ENCODE measurements around the gene CHST3. TPM values are rescaled to one million over a fixed set of nuclear protein-coding genes. Genes with fewer than 3 reads are reported as not detected.
A peak's percentile ranks its signal among the peaks of the same experiment; 100 is the strongest.
"Not testable (repeated sequence)": the region's sequence is repeated elsewhere in the genome, so short reads cannot be mapped to it uniquely, and the experiment has no call there.

The CHST3 gene
- total RNA-seq, 1 experiment from 2014 or later: 7.5 TPM

DNA sequence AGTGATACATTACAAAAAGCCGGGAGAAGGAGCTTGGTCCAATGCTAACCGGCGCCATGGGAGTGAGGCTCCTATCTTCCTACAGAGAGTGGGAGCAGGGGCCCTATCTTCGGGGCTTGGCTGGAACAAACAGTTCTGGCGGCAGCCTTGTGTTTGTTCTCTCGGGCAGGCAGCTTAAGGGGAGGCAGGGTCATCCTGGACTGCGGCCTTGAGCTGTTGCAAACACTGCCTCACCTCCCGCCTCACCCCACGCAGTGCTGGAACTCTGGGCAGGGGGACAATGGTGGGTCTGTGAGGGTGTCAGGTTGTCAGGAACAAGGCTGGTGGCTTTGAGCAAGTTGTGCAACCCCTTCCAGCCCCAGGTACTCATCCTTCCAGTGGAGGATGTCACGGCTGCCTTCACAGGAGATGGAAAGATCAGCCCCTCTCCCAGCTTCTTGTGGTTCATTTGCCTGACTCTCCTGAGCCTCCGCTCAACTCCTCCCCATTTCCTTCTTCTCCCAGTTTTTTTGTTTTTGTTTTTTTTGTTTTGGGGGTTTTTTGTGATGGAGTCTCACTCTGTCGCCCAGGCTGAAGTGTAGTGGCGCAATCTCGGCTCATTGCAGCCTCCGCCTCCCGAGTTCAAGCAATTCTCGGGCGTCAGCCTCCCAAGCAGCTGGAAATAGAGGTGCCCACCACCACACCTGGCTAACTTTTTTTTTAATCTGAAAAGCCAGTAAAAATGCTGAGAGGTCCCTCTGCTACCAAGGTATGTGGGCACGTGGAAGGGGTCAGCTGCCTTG lies 66.8 kb downstream of the CHST3 start:
- DNase-seq (ENCODE audit: low read depth): no peak

DNA sequence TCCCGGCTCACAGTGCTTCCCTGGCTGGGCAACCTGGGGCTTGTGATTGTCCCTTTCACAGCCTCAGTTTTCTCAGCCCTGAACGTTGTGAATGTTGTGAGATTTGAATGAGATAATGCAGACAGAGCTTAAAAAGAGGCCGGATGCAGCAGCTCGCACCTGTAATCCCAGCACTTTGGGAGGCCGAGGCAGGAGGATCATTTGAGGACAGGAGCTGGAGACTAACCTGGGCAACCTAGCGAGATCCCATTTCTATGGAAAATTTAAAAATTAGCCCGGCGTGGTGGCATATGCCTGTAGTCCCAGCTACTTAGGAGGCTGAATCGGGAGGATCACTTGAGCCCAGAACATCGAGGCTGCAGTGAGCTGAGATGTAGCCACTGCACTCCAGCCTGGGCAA lies 67.5 kb downstream of the CHST3 start:
- no peak for DNase-seq (ENCODE audit: low read depth)

DNA sequence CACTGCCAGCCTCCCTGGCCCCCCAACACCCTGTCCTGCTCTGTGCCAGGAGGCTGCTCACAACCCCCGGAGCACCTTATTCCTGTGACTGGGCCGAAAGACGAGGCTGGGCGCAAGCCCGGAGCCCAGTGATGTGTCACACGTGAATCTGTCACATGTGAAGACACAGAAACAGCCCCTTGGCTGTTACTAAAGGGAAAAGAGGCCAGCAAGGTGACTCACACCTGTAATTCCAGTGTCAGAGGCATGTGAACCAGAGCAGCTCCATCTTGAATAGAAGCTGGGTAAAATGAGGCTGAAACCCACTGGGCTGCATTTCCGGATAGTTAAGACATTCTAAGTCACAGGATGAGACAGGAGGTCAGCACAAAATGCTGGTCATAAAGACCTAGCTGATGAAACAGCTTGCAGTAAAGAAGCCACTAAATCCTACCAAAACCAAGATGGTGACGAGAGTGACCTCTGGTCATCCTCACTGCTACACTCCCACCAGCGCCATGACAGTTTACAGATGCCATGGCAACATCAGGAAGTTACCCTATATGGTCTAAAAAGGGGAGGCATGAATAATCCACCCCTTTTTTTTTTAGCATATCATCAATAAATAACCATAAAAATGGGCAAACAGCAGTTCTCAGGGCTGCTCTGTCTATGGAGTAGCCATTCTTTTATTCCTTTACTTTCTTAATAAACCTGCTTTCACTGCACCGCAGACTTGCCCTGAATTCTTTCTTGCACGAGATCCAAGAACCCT lies 68.4 kb downstream of the CHST3 start:
- not testable (repeated sequence) for DNase-seq (ENCODE audit: low read depth)

DNA sequence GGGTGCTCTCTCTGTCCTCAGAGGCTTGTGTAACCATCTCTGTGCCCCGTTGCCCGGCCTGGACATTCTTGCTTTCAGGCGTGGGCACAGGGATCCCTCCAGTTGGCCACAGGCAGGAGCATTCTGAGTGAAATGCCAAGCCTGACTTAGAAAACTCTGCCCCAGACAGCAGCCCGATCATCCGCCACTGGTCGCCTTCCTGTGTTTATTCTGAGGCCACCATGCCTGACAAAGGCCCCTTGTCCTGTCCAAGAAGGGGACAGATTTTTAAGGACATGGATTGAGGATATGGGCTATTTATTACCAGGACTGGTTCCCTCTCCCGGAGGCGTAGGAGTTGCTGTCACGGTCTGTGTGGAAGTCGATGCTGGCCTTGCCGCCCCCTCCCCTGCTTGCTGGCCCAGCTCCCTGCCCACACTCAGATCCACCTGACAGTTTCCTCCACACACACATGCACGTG lies 69.9 kb downstream of the CHST3 start:
- no peak for DNase-seq (ENCODE audit: low read depth)

DNA sequence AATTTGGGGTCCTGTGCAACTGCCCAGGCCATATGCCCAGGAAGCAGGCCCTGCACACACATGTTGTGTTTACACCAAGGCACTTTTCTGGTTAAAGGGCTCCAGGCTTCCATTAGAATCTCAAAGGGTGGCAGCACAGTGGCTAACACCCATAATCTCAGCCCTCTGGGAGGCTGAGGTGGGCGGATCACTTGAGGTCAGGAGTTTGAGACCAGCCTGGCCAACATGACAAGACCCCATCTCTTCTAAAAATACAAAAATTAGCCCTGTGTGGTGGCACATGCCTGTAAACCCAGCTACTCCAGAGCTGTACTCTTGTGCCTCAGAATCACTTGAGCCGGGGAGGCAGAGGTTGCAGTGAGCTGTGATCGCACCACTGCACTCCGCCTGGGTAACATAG lies 70.6 kb downstream of the CHST3 start:
- DNase-seq (ENCODE audit: low read depth): no peak

DNA sequence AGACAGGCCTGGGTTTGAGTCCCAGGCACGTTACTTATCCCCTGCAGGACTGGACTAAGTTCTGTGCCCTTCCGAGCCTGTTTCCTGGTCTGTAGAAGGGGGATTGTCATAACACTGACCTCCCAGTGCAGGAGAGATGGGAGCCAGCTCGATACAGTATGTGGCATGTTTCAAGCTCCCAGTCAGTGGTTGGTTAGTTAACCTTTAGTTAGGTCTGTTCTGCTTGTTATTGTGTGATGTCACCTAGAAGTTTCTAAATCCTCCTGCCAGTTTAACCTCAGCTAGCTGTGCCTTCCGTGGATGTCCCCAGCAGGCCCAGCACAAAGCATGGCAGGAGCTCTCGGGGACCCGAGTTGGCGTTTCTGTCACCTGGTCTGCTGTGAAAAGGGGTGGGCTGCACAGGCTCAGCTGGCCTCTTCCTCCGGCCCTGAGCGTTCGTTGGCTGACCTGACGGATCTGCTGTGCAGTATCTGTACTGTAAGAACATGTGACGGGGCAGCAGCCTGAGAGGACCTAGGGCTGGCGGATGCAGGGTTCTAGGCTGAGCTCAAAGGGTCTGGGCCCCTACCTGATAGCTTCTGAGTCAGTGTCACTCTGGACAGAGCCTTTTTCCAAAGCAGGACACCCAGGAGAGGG lies 71.2 kb downstream of the CHST3 start:
- no peak for DNase-seq (ENCODE audit: low read depth)

DNA sequence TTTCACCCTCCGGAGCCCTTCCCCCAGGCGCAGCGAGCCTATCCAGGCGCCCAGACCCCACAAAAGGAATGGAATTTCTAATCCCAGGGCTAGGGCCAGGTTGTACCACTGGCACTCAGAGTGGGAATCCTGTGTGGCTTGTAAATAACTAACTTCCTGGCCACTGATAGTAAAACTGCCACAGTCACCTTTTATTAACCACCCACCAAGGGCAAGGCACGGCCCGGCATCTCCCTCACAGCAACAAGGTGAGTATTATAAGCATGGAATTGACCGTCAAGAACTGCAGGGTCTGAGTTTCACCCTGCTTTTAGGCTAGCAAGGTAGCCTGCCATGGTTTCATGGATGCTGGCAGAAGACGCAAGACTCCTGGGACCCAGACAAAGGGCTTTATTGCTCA lies 73.1 kb downstream of the CHST3 start:
- DNase-seq (ENCODE audit: low read depth): no peak

DNA sequence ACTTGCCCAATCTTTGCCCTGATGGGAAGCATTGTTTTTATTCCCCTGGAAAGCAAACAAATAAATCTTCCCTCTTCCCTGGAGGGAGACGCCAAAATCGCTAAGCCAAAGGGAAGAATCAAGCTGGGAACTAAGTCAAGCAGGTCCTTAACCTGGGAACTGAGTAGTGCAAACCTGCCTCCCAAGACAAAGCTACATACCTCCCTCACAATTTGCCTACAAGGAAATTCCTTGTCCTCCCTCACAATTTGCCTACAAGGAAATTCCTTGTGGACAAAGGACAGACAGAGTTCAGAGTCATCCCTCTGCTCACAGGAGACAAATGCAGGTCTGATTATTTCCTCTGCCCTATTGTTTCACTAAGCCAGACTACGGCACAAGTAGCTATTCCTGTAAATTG lies 73.6 kb downstream of the CHST3 start:
- no peak for DNase-seq (ENCODE audit: low read depth)

DNA sequence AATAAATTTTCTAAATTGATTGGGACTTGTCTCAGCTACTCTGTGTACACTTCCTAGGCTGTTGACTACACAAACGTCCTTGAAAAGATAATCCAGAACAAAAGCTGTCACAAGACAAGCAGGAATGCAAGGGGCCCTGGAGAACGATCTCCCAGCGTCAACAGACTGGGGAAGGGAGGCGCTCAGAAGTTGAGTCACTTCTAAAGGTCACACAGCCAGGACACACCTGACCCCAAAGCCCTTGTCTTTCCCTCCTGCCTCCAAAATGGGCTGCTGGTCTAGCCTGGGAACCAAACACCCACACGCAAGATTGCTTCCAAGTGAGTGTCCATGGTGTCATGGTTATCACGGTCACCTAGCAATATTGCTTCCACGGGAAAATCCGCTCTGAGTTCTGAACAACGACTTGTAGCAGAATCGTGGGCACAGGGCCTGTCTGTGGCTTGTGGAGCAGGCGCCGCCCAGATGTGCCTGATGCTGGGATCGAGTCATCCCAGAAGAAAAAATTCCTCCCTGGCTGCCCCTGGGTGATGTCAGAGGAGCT lies 74.3 kb downstream of the CHST3 start:
- DNase-seq (ENCODE audit: low read depth): no peak

DNA sequence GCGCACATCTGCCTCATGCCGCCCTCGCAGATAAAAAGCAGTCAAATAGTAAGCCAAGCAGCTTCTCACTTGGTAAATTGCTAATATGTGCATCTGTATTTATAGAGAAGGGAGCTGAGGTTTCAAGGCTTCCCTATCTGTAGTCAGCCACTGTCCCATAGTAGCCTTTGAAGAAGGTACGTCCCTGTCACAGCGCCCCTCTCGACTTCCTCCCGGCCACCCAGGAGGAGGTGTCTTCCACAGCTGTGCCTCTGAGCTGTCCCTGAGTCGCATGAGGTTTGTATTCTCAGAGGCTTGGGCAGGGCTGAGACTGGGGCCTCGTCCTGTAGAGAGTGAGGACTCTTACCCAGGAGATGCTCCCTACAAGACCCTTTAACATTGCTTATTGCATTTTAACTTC lies 75.2 kb downstream of the CHST3 start:
- no peak for DNase-seq (ENCODE audit: low read depth)

DNA sequence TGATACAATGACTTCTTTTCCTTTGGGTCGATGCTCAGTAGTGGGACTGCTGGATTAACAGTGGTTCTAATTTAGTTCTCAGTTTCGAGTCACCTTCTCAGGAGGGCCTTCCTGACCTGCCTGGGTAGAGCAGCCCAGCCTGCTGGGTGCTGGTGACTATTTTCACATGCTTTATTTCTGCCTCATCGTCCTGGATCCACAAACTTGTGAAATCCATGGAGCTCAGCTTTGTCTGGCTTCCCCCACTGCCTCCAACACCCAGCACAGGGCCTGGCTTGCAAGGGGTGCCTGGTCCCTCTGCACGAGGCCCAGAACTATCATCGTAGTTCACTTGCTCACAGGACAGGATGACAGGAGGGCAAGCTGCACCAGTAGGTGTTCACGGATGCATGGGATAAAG lies 77.3 kb downstream of the CHST3 start:
- DNase-seq (ENCODE audit: low read depth): no peak

DNA sequence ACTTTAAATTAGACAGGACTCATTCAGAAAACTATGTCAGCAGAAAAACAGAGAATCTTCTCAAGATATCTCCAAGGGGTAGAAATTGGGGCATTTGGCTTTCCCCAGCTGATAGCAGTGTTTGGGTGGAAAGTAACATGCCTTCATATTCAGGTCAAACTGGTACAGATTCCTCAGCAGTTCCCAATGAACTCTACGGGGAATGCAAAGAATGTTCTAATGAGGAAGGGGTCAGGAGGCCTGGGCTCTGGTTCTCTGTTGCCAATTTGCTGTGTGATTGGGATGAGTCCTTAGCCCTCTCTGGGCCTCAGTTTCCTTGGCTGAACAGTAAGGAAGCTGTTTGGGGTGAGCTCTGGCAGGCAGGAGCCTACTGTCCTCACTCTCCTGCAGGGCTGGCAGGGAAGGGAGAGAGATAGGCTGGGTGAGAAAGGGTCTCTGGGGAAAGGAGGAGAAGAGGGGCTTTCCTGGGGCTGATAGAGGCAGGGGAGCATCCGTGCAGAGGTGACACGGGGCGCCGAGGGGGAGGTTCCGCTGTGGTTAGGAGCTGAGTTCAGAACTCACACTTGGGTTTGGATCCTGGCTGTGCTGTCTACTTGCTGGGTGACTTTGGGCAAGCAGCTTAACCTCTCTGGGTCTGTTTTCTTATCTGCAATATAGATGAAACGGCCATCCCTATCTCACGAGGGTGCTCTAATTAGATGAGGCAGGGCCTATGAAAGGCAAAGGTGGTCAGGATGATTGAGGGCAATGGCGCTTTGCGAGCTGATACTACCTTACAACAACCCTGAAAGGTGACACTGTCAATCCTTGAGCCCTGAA lies 79.0 kb downstream of the CHST3 start:
- no peak for DNase-seq (ENCODE audit: low read depth)

DNA sequence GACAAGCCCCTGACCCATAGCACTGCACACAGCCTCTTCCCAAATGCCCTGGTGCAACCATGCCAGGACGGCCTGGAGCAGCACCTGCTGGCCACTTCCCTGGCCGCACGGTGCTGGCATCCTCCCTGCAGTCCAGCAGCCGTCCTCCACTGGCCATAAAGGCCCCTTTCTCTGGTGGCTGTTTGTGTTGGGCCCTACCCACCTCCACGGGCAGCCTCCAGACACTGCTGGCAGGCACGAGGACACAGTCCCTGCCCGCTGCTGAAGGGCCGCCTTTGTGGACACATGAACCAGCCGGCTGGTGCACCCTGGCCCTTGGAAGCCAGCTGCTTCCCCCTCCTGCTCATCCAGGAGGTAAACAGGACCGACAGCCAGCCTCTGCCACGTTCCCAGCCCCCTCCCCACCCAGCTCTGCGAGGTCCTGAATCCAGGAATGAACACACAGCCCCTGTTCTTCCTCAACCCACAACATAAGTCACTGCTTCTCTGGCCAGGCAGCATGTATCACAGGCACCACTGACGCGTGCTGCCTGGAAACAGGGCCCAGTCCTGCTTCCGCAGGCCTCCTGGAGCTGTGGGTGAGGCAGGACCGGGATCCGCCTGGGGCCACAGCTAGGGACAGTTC lies 80.3 kb downstream of the CHST3 start:
- DNase-seq (ENCODE audit: low read depth): no peak

DNA sequence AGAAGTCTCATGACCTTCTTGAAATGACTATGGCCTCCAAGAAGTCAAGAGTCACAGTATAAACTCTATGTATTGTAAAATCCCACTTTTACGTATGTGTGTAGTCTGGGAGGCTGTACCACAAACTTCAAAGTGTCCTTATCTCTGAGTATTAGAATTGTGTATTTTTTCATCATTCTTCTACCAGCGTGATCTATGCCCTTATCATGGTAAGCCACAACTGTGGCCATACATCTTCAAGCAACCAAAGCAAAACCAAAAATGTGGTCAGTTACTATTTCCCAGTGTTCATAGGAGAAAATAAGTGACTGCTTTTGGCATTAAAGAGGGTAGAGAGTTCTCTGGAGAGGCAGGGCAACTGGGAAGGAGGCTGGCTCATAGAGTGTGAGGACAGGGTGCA lies 81.4 kb downstream of the CHST3 start:
- DNase-seq (ENCODE audit: low read depth): no peak

DNA sequence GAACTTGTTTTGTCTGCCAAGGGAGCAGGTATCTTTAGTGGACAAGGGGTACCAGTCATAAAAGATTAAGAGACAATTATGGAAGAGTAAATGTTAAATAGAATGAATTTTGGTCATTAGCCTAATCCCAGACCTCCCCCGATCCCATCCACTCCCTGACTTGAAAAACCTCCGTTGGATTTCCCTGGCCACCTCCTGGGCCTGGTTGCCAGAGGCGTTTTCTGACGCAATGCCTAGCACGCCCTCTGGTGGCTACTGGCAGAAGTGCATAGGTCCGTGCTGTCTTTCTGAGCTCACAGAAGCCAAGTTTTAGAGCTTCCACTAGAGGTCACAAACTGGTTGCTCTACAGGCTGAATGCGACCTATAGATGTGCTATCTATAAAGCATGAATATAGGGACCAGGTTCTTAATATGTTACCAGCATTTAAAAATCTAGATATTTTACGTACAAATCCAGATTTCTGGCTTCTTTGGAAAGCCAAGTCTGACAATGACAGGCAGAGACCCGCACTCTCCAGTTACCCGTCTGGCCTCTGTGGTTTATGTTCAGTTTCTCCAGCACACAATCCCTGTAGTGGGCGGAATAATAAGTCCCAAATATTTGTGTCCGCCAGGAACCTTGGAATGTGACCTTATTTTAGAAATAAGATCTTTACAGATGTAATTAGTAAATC lies 84.4 kb downstream of the CHST3 start:
- DNase-seq (ENCODE audit: low read depth): peak; percentile 85

DNA sequence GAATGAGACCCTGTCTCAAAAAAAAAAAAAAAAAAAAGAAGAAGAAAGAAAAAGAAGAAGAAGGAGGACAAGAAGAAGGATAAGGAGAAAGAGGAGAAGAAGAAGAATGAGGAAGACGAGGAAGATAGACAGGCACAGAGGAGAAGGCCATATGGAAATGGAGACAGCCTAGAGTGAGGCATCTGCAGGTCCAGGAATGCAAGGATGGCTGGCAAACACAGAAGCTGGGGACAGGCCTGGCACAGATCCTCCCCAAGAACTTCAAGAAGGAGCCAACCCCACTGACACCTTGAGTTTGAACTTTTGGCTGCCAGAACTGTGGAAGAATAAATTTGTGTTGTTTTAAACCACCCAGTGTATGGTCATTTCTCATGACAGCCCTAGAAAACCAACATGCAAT lies 85.3 kb downstream of the CHST3 start:
- no peak for DNase-seq (ENCODE audit: low read depth)

DNA sequence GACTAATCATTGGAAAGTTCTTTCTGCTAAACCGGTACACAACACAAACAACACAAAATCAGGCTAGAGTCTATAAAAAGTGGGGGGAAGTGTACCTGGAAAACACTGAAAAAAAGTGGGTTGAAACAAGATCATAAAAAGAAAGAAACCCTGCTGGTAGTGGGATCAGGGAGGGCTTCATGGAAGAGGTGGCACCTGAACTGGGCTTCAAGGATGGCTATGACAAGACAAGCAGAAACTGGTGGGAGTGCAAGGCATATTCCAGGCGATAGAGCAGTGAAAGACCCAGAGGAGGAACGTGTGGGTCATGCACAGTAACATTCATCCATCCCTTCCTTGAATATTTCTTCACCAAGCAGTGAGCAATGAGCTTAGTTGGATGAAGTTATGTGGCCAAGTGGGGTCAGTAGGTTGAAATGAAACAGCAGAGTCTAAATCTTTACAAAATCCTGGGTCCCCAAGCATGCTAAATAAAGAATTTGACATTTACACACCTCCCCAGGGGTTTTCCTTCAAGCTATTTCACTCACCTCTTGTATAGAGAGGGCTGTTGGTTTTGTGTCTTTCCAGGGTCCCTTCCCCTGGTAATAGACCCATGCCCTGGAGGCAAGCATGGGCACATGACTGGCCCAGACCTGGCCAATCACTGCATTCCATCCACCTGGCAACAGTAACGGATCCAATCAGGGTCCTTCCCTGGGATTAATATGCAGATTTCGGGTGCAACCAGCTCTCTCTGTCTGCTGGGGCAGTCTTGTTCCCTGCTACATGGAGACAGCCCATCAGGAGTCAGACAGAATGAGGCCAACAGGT lies 86.0 kb downstream of the CHST3 start:
- no peak for DNase-seq (ENCODE audit: low read depth)

DNA sequence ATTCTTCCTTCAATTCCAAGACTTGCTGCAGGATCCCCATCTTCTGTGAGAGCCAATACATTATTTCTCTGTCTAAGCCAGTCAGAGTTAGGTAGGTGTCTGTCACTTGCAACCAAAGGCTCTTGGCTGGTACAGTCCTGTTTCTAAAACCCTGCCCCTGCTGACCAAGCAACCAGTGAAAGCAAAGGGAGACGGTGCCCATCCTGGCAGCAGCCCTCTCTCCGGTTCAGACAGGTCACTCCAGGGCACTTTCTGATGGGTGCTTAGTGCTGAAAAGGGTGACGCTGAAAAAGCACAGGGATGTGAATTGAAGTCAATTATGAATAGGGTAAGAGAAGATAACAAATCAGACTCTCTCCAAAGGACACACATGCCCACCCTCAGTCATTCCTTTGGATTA lies 86.7 kb downstream of the CHST3 start:
- no peak for DNase-seq (ENCODE audit: low read depth)

DNA sequence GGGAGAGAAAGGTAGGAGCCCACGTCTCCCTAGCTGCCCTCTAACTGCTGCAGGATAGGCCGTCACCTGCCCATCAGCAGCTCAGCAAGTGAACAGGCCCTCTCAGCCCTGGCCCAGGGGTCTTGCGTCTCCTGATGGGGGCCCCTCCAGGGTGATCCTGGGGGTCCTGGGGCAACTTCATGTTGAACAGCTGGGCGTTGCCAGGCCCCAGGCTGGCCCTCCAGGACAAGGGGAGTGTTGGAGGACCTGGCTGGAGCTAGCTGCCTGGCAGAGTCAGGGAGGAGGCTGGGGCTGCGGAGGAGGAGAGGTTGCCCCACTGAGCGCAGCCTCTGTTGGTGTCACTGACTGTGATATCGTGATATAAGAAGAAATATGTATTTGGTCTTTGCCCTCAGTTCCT lies 89.5 kb downstream of the CHST3 start:
- DNase-seq (ENCODE audit: low read depth): no peak

DNA sequence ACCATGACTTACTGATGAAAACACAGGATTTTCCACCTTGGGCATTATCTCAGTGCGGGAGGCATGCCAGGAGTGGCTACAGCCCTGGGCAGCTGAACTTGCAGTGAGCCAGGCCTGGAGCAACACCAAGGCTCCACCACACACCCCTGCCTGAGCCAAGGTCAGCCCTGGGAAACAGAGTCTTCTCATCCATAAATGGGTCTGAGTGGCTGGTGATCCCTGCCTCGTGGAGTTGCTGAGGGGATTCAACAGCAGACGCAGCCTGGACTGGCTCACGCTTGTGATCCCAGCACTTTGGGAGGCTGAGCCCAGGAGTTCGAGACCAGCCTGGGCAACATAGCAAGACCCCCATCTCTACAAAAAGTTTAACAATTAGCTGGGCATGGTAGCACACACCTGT lies 91.9 kb downstream of the CHST3 start:
- no peak for DNase-seq (ENCODE audit: low read depth)

All from Daoy (cell line).